ENCODE data around the gene PSMA5. TPM values are rescaled to one million over a fixed set of nuclear protein-coding genes. Genes with fewer than 3 reads are reported as not detected.
A peak's percentile ranks its signal among the peaks of the same experiment; 100 is the strongest.

The PSMA5 gene
- total RNA-seq, 2 donors from 2014 or later: 117 to 122 TPM

- H3K4me1 ChIP-seq (ENCODE audit: control insufficient read depth, insufficient read depth, low read length): peaks cover 12% of the 10 kb centered on the region
- no CpG with 5 or more reads among the region's 2 CpGs for WGBS, 2 experiments (ENCODE audit: insufficient coverage in 1 of 2, insufficient read length in 1 of 2)
- H3K4me3 ChIP-seq (ENCODE audit: low read length): no peak overlapping the region
- Mint-ChIP-seq H3K27me3 (ENCODE audit: insufficient read depth) (no peaks in the 10 kb centered on the region), H3K27ac (no peak overlapping the region), H3K4me3 (no peak overlapping the region), H3K9me3 (no peaks in the 10 kb centered on the region), H3K36me3 (ENCODE audit: low read depth) (no peaks in the 10 kb centered on the region), H3K4me1 (peaks cover 36% of the 10 kb centered on the region)
- H3K36me3 ChIP-seq (ENCODE audit: control insufficient read depth, insufficient read depth, low read length): no peaks in the 10 kb centered on the region
- H3K9ac ChIP-seq (ENCODE audit: extremely low read depth, low read length, poor library complexity, severe bottlenecking): no peak overlapping the region
- no peak for TF ChIP-seq CTCF (conservative IDR thresholded peaks at IDR 0.05)
- H3K27ac ChIP-seq (ENCODE audit: low read depth, low read length): no peak overlapping the region
- H3K9me3 ChIP-seq (ENCODE audit: control insufficient read depth, low read length): no peaks in the 10 kb centered on the region
- H3K27me3 ChIP-seq (ENCODE audit: control insufficient read depth, insufficient read depth, low read length, poor library complexity, severe bottlenecking): no peaks in the 10 kb centered on the region
- no peak for DNase-seq
These were observed 32.5 kb downstream of the PSMA5 start for GRCh38 chr1:109393617-109394233.

DNA sequence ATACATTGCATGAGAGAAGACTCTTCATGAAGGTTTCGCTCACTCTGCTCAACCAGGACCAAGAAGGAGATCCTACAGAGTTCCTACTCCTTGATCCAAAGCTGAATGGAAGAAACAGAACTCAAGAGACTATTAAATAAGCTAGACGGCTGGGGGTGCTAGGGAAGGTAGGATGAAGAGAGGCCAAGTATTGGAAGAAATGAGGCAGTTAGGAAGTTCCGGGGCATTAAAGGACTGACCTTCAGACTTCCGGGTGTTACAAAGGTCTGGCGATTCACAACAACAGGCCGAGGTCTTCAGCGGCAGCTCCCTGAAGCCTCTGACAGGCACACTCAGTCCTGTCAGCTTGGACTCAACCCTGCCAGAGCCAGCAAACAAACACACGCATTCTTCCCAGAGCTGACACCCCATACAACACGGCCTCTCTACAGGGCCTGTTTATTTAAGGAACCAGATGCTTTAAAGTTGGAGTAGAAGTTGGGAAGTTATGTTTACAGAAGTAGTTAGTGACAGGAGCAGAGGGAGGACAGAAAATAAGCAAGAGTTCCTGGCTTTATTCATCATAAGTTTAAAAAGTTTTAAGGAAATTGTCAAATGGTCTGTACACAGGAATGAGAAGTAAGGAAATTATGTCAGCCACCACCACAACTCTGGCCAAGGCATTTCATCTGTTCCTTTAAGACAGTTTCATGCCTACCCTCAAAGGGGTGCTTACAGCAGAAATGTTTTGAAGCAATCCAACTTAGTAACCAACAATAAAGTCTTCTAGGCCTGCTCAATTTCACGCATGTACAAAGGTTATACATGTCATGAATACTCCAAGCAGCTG, 33.2 kb downstream of the PSMA5 start:
- H3K36me3 ChIP-seq (ENCODE audit: control insufficient read depth, insufficient read depth, low read length): no peaks in the 10 kb centered on the region
- H3K27me3 ChIP-seq (ENCODE audit: control insufficient read depth, insufficient read depth, low read length, poor library complexity, severe bottlenecking): no peaks in the 10 kb centered on the region
- H3K9me3 Mint-ChIP-seq: no peaks in the 10 kb centered on the region
- no peak overlapping the region for H3K27ac Mint-ChIP-seq
- no peak overlapping the region for H3K4me3 ChIP-seq (ENCODE audit: low read length)
- TF ChIP-seq CTCF (conservative IDR thresholded peaks at IDR 0.05): no peak
- H3K4me1 Mint-ChIP-seq: peaks cover 31% of the 10 kb centered on the region
- no peaks in the 10 kb centered on the region for H3K9me3 ChIP-seq (ENCODE audit: control insufficient read depth, low read length)
- no peaks in the 10 kb centered on the region for H3K27me3 Mint-ChIP-seq (ENCODE audit: insufficient read depth)
- no peaks in the 10 kb centered on the region for H3K36me3 Mint-ChIP-seq (ENCODE audit: low read depth)
- H3K4me1 ChIP-seq (ENCODE audit: control insufficient read depth, insufficient read depth, low read length): peaks cover 9% of the 10 kb centered on the region
- no peak overlapping the region for H3K27ac ChIP-seq (ENCODE audit: low read depth, low read length)
- peak; percentile 54 for DNase-seq
- no peak overlapping the region for H3K4me3 Mint-ChIP-seq
- WGBS, 2 experiments (ENCODE audit: insufficient coverage in 1 of 2, insufficient read length in 1 of 2): 70 to 81% methylated on average over 5 to 10 of the region's 10 CpGs
- H3K9ac ChIP-seq (ENCODE audit: extremely low read depth, low read length, poor library complexity, severe bottlenecking): no peak overlapping the region

DNA sequence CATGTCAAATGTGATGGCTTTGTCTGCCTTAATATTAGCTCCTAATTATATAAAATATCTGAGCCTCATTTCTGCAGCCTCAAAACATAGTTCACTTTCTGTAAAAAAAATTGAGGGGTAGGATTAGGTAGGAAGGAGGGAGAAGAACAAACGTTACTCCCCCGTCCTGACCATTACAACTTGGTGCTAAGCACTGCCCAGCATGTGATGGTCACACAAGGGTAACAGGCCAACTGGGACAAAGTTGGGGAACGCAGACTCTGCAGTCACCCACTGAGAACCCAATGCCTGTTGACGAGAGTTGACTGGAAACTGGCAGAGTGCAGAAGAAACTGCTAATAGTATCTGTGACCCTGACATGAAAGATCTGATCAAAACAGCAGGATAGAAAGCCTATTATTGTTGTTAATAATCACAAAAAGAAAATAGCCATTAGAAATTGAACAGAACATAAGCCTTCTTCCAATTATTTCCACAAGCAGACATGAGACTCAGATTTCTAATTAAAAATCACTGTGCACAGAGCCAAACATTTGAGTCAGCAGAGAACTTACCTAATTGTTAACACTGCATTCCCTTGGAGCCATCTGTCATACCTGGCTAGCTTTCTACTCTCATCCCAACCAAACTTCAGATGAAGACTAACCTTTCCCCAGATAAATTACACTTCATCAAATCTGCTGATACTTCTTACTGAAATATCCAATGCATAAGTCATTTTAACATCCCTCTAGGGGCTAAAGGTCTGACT, 34.0 kb downstream of the PSMA5 start:
- peak; percentile 64 for DNase-seq
- TF ChIP-seq CTCF (conservative IDR thresholded peaks at IDR 0.05): no peak
- H3K27me3 ChIP-seq (ENCODE audit: control insufficient read depth, insufficient read depth, low read length, poor library complexity, severe bottlenecking): no peaks in the 10 kb centered on the region
- H3K27ac ChIP-seq (ENCODE audit: low read depth, low read length): no peak overlapping the region
- H3K4me1 ChIP-seq (ENCODE audit: control insufficient read depth, insufficient read depth, low read length): peaks cover 9% of the 10 kb centered on the region
- no peaks in the 10 kb centered on the region for H3K36me3 ChIP-seq (ENCODE audit: control insufficient read depth, insufficient read depth, low read length)
- H3K4me3 ChIP-seq (ENCODE audit: low read length): no peak overlapping the region
- 68 to 74% methylated on average over 4 of the region's 4 CpGs for WGBS, 2 experiments (ENCODE audit: insufficient coverage in 1 of 2, insufficient read length in 1 of 2)
- no peaks in the 10 kb centered on the region for H3K9me3 Mint-ChIP-seq
- H3K9me3 ChIP-seq (ENCODE audit: control insufficient read depth, low read length): no peaks in the 10 kb centered on the region
- H3K4me1 Mint-ChIP-seq: peaks cover 31% of the 10 kb centered on the region
- H3K27ac Mint-ChIP-seq: no peak overlapping the region
- H3K36me3 Mint-ChIP-seq (ENCODE audit: low read depth): no peaks in the 10 kb centered on the region
- H3K27me3 Mint-ChIP-seq (ENCODE audit: insufficient read depth): no peaks in the 10 kb centered on the region
- no peak overlapping the region for H3K9ac ChIP-seq (ENCODE audit: extremely low read depth, low read length, poor library complexity, severe bottlenecking)
- no peak overlapping the region for H3K4me3 Mint-ChIP-seq

Data from endodermal cell (in vitro differentiated cells).